ENCODE data around the gene CELF2. TPM values are rescaled to one million over a fixed set of nuclear protein-coding genes. Genes with fewer than 3 reads are reported as not detected.

CELF2 gene
- total and polyA plus RNA-seq, 9 of the 15 experiments (the other 6 are each of a cell fraction or from before 2014, with no cell fraction given) = 4.0 to 20.3 (median 11.1) TPM

GRCh38 chr10:11245095-11245479 lies 227.4 kb downstream of the CELF2 start:
- in situ Hi-C loops (cut with MboI) (no loop called here), intact Hi-C loops (cut with micrococcal nuclease) (no loop called here)
- Histone ChIP-seq H3K27ac (ENCODE audit: extremely low read depth, low read depth, low read length) (no peak overlapping the region), H2AFZ (ENCODE audit: low read depth, low read length) (no peak overlapping the region), H3K4me1 (replicated peaks in 1 of 2; ENCODE audit: control insufficient read depth in 2 of 2, insufficient read depth in 2 of 2, low read length in 2 of 2) (no peaks in the 10 kb centered on the region; a peak in 2 of 5 replicates), H3K9me3 (replicated peaks; ENCODE audit: control insufficient read depth, insufficient read depth, low read depth, low read length) (no peaks in the 10 kb centered on the region), H3K36me3 (ENCODE audit: control insufficient read depth, insufficient read depth, low read length) (no peaks in the 10 kb centered on the region), H4K20me1 (replicated peaks; ENCODE audit: control insufficient read depth, insufficient read depth, low read length) (no peaks in the 10 kb centered on the region), H3K4me3 (no peak overlapping the region), H3K79me2 (ENCODE audit: control insufficient read depth, insufficient read depth, low read length) (no peaks in the 10 kb centered on the region), H3K9me1 (ENCODE audit: control insufficient read depth, insufficient read depth, low read length) (no peaks in the 10 kb centered on the region), H3K4me2 (ENCODE audit: insufficient read depth, low read length) (no peak overlapping the region), H3K9ac (ENCODE audit: insufficient read depth in 1 of 2, low read depth in 2 of 2, low read length in 2 of 2) (no peak overlapping the region), H3K27me3 (ENCODE audit: control insufficient read depth in 2 of 2, insufficient read depth in 2 of 2, low read length in 2 of 2) (no peaks in the 10 kb centered on the region)
- 0 out of 2 replicates have a peak, but pooled peaks have one; percentile 57 for TF ChIP-seq SPI1 (IDR thresholded peaks at IDR 0.05; ENCODE audit: borderline replicate concordance, low read depth, low read length)
- no peak for TF ChIP-seq MCM3 (IDR thresholded peaks at IDR 0.05)
- FAIRE-seq = peak; percentile 63
- ATAC-seq = no peak
- POLR2A ChIA-PET = no interaction called here
- no TSS peak for BruUV-seq (replicated peaks)
- CTCF ChIA-PET (ENCODE audit: low intra/inter-chr PET ratio) = no interaction called here
- DNase-seq (ENCODE audit: extremely low read depth in 1 of 4, low spot score in 3 of 4) = no peak
- WGBS (ENCODE audit: insufficient coverage, low coverage, missing lambda C conversion rate) = 42% methylated on average over 2 of the region's 2 CpGs

DNA sequence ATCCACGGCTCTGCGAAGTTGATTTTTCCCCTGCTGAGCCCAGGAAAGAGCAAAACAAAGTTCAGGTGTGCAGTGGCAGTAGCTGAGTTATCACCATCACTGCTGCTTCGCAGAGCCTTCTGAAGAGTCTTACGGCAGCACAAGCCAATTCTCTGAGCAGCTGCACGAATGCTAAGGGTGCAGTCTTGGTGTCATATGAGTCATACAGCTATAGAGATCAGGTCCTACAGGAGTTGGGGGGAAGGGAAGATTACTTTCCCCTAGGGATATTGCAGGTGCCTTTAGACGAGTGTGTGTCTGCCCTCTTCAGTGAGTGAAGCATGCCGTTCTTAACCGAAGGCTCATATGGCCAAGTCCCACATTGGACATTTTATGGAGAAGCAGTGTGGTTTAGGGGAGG lies 227.8 kb downstream of the CELF2 start:
- 58% methylated on average over 8 of the region's 8 CpGs for WGBS (ENCODE audit: insufficient coverage, low coverage, missing lambda C conversion rate)
- TF ChIP-seq FOXA3 (CRISPR knock-in tag; conservative IDR thresholded peaks at IDR 0.05 in 1 of 2, IDR thresholded peaks at IDR 0.05 in 1 of 2) = no peak
- TF ChIP-seq FOSL1 (tag; conservative IDR thresholded peaks at IDR 0.05) = peak; percentile 46; the same call in 1 of the 2 replicates
- intact Hi-C loops (cut with micrococcal nuclease) (no loop called here), in situ Hi-C loops (cut with MboI) (no loop called here)
- Histone ChIP-seq H3K4me2 (ENCODE audit: insufficient read depth, low read length) (no peak overlapping the region), H3K27ac (ENCODE audit: extremely low read depth, low read depth, low read length) (no peak overlapping the region), H3K79me2 (ENCODE audit: control insufficient read depth, insufficient read depth, low read length) (no peaks in the 10 kb centered on the region), H4K20me1 (replicated peaks; ENCODE audit: control insufficient read depth, insufficient read depth, low read length) (no peaks in the 10 kb centered on the region), H3K9me3 (replicated peaks; ENCODE audit: control insufficient read depth, insufficient read depth, low read depth, low read length) (no peaks in the 10 kb centered on the region), H3K4me1 (replicated peaks in 1 of 2; ENCODE audit: control insufficient read depth in 2 of 2, insufficient read depth in 2 of 2, low read length in 2 of 2) (no peaks in the 10 kb centered on the region; a peak in 2 of 5 replicates), H3K9me1 (ENCODE audit: control insufficient read depth, insufficient read depth, low read length) (no peaks in the 10 kb centered on the region), H2AFZ (ENCODE audit: low read depth, low read length) (no peak overlapping the region), H3K36me3 (ENCODE audit: control insufficient read depth, insufficient read depth, low read length) (no peaks in the 10 kb centered on the region), H3K27me3 (ENCODE audit: control insufficient read depth in 2 of 2, insufficient read depth in 2 of 2, low read length in 2 of 2) (no peaks in the 10 kb centered on the region), H3K4me3 (no peak overlapping the region), H3K9ac (ENCODE audit: insufficient read depth in 1 of 2, low read depth in 2 of 2, low read length in 2 of 2) (no peak overlapping the region)
- ATAC-seq = no peak; the same call in 2 of the 3 replicates
- ChIA-PET POLR2A (no interaction called here), CTCF (ENCODE audit: low intra/inter-chr PET ratio) (no interaction called here)
- BruUV-seq (replicated peaks) = no TSS peak
- FAIRE-seq = no peak
- peak in 2 of 4 experiments; percentile 17 to 28 for DNase-seq (ENCODE audit: extremely low read depth in 1 of 4, low spot score in 3 of 4)

Measured in K562 (cell line).